Breast epithelium (tissue), 4 donors: ENCODE results near the gene POLN. TPM values are rescaled to one million over a fixed set of nuclear protein-coding genes. Genes with fewer than 3 reads are reported as not detected.
"Not testable (repeated sequence)": the region's sequence is repeated elsewhere in the genome, so short reads cannot be mapped to it uniquely, and the experiment has no call there.

Experiments
- DNase-seq, 2 donors: peaks; one replicate each; pipeline ENCODE4 v3.0.0-alpha.2; 2019; ENCODE audit warnings: low spot score in 2 of 2
- H3K27ac ChIP-seq, 2 donors: fragments of 200-600 bp; sonication (generic) in 1 of 2; one replicate each; pipeline ENCODE4 v1.5.1; 2016 to 2019; ENCODE audit warnings: mild to moderate bottlenecking in 1 of 2
- H3K27me3 ChIP-seq, 2 donors: fragments of 200-600 bp; sonication (generic) in 1 of 2; one replicate each; pipeline versions ENCODE4 v1.5.1 to v1.6.0; 2017 to 2019; ENCODE audit warnings: control low read depth in 1 of 2, mild to moderate bottlenecking in 1 of 2
- H3K36me3 ChIP-seq: fragments of 200-600 bp; one replicate; pipeline ENCODE4 v1.5.1; 2019
- H3K4me1 ChIP-seq, 2 donors: fragments of 200-600 bp; sonication (generic); one replicate each; pipeline ENCODE4 v1.5.1; 2016 to 2019; ENCODE audit warnings: control low read depth in 1 of 2
- H3K4me3 ChIP-seq, 3 donors: fragments of 200-600 bp; sonication (generic); 1 replicate in 2 of 3; 2 replicates in 1 of 3; pipeline ENCODE4 v1.5.1; 2016 to 2019; ENCODE audit warnings: mild to moderate bottlenecking in 3 of 3, moderate library complexity in 2 of 3
- H3K9me3 ChIP-seq, 2 donors: fragments of 200-600 bp; sonication (generic) in 1 of 2; one replicate each; pipeline ENCODE4 v1.5.1; 2016 to 2019; ENCODE audit warnings: control low read depth in 1 of 2
- POLR2A ChIP-seq: fragments of 450-650 bp; IDR thresholded peaks from one replicate; pipeline ENCODE4 v1.6.1; 2016; ENCODE audit warnings: antibody characterized with exemption, mild to moderate bottlenecking, moderate library complexity
- POLR2AphosphoS5 ChIP-seq, 3 donors: sonication (generic); formaldehyde crosslinking; IDR thresholded peaks; one replicate each; pipeline ENCODE4 v1.6.1; 2017; ENCODE audit warnings: antibody characterized with exemption in 3 of 3
- intact Hi-C: fragments of 100-400 bp; cut with DNase I; formaldehyde crosslinking; loops from one replicate; pipeline ENCODE4 v1.15.1; 2023; ENCODE audit warnings: low total_unique reads
- total RNA-seq, 3 donors: library from RNA; depleted of rRNA; stranded (reverse); fragments of >200 nt; gene quantifications; one replicate each; pipeline ENCODE4 v1.1.0, GENCODE V29; 2016
- TF ChIP-seq, protein P1 (sequence below), 3 donors: fragments of 450-650 bp; IDR thresholded peaks; one replicate each; pipeline ENCODE4 v1.5.1; 2016 to 2017; ENCODE audit warnings: antibody characterized with exemption in 3 of 3, mild to moderate bottlenecking in 3 of 3, moderate library complexity in 3 of 3

Gene POLN
- total RNA-seq, 3 donors from 2014 or later: 3.3 to 4.7 (median 4.3) TPM

DNA sequence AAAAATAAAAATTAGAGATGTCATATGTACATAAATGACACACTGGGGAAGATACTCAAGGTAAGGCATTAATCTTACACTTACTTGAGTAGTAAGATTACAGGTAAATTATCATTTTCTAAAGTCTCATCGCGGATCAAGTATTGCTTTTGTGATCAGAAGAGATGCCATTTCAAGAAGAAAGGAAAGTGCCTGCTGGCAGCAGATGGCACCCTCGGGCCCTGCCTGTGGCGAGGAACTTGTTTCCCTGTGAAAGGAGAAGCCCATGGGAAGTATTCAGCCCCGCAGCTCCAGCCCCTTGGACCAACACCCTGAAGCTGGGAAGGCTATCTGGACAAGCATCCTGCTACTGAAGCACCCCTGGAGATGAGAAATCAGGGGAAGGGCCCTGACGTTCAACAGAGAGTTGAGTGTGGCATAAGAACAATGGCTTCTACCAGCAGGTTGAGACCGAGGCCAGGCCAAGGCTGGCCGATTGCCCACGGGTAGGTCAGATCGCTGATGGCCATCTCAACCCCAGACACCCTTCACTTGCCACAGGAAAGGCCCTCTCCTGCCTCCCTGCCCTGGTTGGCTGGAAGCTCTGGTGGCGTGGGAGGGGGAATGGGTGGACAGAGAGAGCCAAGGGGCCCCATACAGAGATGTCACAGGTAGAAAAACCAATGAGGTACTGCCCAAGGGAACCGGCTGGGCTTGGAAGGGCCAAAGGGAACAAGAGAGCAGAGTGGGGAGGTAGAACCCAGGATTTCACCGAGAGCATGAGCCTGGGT, 38.8 kb upstream of the POLN start:
- DNase-seq: no peak
- intact Hi-C loops: no loop called here

DNA sequence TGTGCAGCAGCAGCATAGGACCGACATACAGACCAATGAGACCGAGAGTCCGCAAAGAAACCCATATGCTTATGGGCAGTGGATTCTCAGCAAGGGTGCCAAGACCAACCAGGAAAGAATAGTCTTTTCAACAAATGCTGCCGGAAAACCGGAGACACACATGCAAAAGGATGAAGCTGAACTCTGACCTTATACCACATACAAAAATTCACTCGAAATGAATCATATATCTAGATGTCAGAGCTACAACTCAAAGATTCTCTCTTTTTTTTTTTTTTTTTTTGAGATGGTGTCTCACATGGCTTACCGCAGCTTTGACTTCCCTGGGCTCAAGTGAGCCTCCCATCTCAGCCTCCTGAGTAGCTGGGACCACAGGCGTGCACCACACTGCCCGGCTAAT, 36.0 kb upstream of the POLN start:
- no peaks in the 10 kb centered on the region for H3K27me3 ChIP-seq
- H3K27ac ChIP-seq: no peak overlapping the region
- TF ChIP-seq, protein P1, sequence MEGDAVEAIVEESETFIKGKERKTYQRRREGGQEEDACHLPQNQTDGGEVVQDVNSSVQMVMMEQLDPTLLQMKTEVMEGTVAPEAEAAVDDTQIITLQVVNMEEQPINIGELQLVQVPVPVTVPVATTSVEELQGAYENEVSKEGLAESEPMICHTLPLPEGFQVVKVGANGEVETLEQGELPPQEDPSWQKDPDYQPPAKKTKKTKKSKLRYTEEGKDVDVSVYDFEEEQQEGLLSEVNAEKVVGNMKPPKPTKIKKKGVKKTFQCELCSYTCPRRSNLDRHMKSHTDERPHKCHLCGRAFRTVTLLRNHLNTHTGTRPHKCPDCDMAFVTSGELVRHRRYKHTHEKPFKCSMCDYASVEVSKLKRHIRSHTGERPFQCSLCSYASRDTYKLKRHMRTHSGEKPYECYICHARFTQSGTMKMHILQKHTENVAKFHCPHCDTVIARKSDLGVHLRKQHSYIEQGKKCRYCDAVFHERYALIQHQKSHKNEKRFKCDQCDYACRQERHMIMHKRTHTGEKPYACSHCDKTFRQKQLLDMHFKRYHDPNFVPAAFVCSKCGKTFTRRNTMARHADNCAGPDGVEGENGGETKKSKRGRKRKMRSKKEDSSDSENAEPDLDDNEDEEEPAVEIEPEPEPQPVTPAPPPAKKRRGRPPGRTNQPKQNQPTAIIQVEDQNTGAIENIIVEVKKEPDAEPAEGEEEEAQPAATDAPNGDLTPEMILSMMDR (IDR thresholded peaks at IDR 0.05): no peak
- TF ChIP-seq POLR2A: no peak
- TF ChIP-seq POLR2AphosphoS5 (IDR thresholded peaks at IDR 0.05): no peak
- DNase-seq: no peak
- H3K4me3 ChIP-seq: no peak overlapping the region
- H3K4me1 ChIP-seq: no peaks in the 10 kb centered on the region
- H3K9me3 ChIP-seq: no peaks in the 10 kb centered on the region
- H3K36me3 ChIP-seq: no peaks in the 10 kb centered on the region
- intact Hi-C loops: no loop called here

More for the DNA sequence above, 38.8 kb upstream of the POLN start:
- Histone ChIP-seq H3K27ac (peak overlapping the region in 1 of 2 donors; percentile 25), H3K4me3 (no peak overlapping the region), H3K36me3 (no peaks in the 10 kb centered on the region), H3K27me3 (no peaks in the 10 kb centered on the region), H3K4me1 (no peaks in the 10 kb centered on the region), H3K9me3 (no peaks in the 10 kb centered on the region)
- no peak for TF ChIP-seq POLR2A

DNA sequence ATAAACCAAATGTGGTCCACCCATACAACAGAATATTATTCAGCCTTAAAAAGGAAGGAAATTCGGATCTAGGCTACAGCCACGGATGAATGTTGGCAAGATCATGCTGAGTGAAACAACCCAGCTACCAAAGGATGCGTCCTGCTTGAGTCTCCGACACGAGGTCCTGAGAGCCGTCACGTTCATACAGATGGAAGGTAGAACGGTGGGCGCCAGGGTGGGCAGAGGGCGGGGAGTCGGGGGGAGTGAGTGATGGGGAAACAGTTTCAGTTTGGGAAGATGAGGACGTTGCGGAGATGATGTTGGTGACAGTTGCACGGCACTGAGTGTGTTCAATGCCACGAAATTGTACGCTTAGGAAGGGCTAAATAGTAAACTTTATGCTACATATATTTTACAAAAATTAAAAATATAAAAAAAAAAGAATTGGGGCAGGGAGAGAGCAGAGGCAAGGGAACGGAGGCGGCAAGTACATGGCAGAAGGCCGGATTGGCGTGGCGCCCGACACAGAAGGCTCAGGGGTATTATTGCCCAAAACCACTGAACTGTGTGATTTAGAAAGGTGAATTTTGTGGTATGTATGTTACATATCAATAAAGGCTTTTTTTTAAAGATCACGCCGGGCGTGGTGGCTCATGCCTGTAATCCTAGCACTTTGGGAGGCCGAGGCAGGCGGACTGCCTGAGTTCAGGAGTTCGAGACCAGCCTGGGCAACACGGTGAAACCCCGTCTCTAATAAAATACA, 34.8 kb upstream of the POLN start:
- intact Hi-C loops: no loop called here

DNA sequence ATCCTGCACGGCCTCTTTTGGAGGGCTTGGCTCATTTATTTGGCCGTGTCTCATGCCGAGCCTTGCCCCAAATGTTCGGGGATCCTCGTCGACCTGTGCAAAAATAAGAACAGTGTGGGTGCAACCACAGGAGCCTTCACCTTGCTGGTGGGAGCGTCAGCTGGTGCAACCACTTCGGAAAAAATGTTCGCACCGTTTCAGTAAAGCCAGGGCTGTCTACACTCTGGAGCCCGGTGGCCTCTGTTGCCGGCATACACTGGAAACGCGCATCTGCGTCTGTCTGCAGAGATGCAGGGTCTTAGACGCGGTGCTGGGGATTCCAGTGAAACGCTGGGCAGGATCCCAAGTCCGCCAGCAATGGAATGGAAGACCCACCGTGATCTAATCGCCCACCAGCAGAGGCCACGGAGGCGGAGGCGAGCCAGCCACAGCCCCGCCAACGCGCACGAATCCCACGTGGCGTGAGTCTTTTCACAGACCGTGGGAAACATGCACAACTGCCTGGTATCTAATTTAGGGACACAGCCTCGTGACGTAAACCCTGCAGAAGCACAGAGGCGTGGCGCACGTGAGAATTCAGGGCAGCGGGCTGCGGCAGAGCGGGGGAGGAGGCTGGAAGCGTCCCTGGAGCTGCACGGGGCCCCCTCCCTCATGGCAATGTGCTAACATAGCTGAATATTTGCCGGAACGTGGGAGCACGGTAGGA, 33.8 kb upstream of the POLN start:
- intact Hi-C loops: no loop called here
- no peak for DNase-seq
- no peak for TF ChIP-seq POLR2A
- TF ChIP-seq, protein P1 (IDR thresholded peaks at IDR 0.05): no peak
- no peak for TF ChIP-seq POLR2AphosphoS5 (IDR thresholded peaks at IDR 0.05)
- no peak overlapping the region for H3K27ac ChIP-seq
- H3K9me3 ChIP-seq: no peaks in the 10 kb centered on the region
- H3K27me3 ChIP-seq: no peaks in the 10 kb centered on the region
- no peaks in the 10 kb centered on the region for H3K4me1 ChIP-seq
- H3K36me3 ChIP-seq: no peaks in the 10 kb centered on the region
- no peak overlapping the region for H3K4me3 ChIP-seq

More for the DNA sequence above, 34.8 kb upstream of the POLN start:
- TF ChIP-seq, protein P1 (IDR thresholded peaks at IDR 0.05): no peak
- TF ChIP-seq POLR2AphosphoS5 (IDR thresholded peaks at IDR 0.05): no peak
- TF ChIP-seq POLR2A: no peak
- Histone ChIP-seq H3K36me3 (no peaks in the 10 kb centered on the region), H3K9me3 (no peaks in the 10 kb centered on the region), H3K4me1 (no peaks in the 10 kb centered on the region), H3K27me3 (no peaks in the 10 kb centered on the region), H3K27ac (no peak overlapping the region), H3K4me3 (no peak overlapping the region)
- DNase-seq: no peak

DNA sequence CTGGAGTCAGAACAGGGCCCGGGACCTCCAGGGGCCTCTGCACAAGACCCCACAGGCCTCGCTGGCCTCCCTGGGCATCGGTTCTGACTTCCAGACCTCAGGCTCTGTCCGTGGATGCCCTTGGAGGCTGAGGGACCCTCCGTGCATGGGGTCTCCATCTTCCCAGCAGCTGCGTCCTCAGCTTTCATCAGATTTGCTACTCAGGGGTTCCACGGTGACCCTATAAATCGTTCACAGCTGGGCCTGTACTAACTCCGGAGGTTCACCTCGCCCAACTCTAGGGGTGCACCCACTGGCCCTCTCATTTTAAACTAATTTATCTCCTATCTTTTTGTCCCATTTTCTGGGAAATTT, 33.1 kb upstream of the POLN start:
- H3K36me3 ChIP-seq, H3K9me3 ChIP-seq, intact Hi-C loops, H3K4me3 ChIP-seq, H3K4me1 ChIP-seq, H3K27ac ChIP-seq, H3K27me3 ChIP-seq, DNase-seq: not testable (repeated sequence)
